ENCODE results near the gene G2E3. TPM values are rescaled to one million over a fixed set of nuclear protein-coding genes. Genes with fewer than 3 reads are reported as not detected.

G2E3 gene
- total RNA-seq, 4 donors from 2014 or later = 9.3 to 14.5 (median 11.6) TPM

- TF ChIP-seq POLR2AphosphoS5 (IDR thresholded peaks at IDR 0.05) (no peak), POLR2A (IDR thresholded peaks at IDR 0.05) (no peak), CTCF (IDR thresholded peaks at IDR 0.05) (peak in 3 of 4 experiments; percentile 20 to 32 (median 22)), EP300 (IDR thresholded peaks at IDR 0.05) (no peak)
- Histone ChIP-seq H3K27me3 (no peaks in the 10 kb centered on the region), H3K27ac (no peak overlapping the region), H3K4me1 (peaks cover 0 to 5% (median 0%) of the 10 kb centered on the region in 3 donors), H3K36me3 (peaks cover 0 to 61% of the 10 kb centered on the region in 2 donors), H3K9me3 (no peaks in the 10 kb centered on the region), H3K4me3 (no peak overlapping the region)
- 43 to 61% methylated on average over 2 of the region's 2 CpGs for WGBS, 2 donors (ENCODE audit: low coverage in 1 of 2)
- ATAC-seq = no peak
Measured at GRCh38 chr14:30657606-30658163, 98.7 kb downstream of the G2E3 start.

GRCh38 chr14:30658645-30659044 is 99.7 kb downstream of the G2E3 start:
- Histone ChIP-seq H3K4me3 (no peak overlapping the region), H3K9me3 (no peaks in the 10 kb centered on the region), H3K36me3 (peaks cover 0 to 53% of the 10 kb centered on the region in 2 donors), H3K27ac (no peak overlapping the region), H3K27me3 (no peaks in the 10 kb centered on the region), H3K4me1 (peaks cover 0 to 5% (median 0%) of the 10 kb centered on the region in 3 donors)
- no peak for ATAC-seq
- TF ChIP-seq POLR2A (IDR thresholded peaks at IDR 0.05) (no peak), EP300 (IDR thresholded peaks at IDR 0.05) (no peak), CTCF (IDR thresholded peaks at IDR 0.05) (no peak)
- 77 to 82% methylated on average over 3 of the region's 3 CpGs for WGBS, 2 donors (ENCODE audit: low coverage in 1 of 2)

- peaks cover 0 to 35% of the 10 kb centered on the region in 2 donors for H3K36me3 ChIP-seq
- H3K4me3 ChIP-seq = no peak overlapping the region
- no peak for ATAC-seq
- no peaks in the 10 kb centered on the region for H3K9me3 ChIP-seq
- H3K27me3 ChIP-seq = no peaks in the 10 kb centered on the region
- H3K4me1 ChIP-seq = no peaks in the 10 kb centered on the region
- H3K27ac ChIP-seq = no peak overlapping the region
- TF ChIP-seq POLR2A (IDR thresholded peaks at IDR 0.05) (no peak), EP300 (IDR thresholded peaks at IDR 0.05) (no peak), POLR2AphosphoS5 (IDR thresholded peaks at IDR 0.05) (no peak)
Measured at GRCh38 chr14:30669594-30669993, 110.6 kb downstream of the G2E3 start.

Small RNA genes lying within 50 kb of the gene (small RNA-seq; reads per million reads assigned to genes)
- 0 reads per million in 4 donors for gene RF02271

Other genes starting within 250 kb of the G2E3 start
- 10 to 100 TPM; 31.6 to 48.4 (median 42.5) TPM for gene SCFD1, start 63.2 kb downstream of the G2E3 start, total RNA-seq

All from gastroesophageal sphincter (tissue), 4 donors.